GM21528 (cell line): ENCODE measurements around the gene KLHL11.
A peak's percentile ranks its signal among the peaks of the same experiment; 100 is the strongest.

Experiments used
- ATAC-seq: cut with Tn5 transposase; IDR thresholded peaks from one replicate; pipeline ENCODE4 v1.9.1; 2021; ENCODE audit warnings: mild to moderate bottlenecking, moderate library complexity; ENCODE audit not compliant: unreplicated experiment, low FRiP score

Gene KLHL11

GRCh38 chr17:41864836-41865595, at the start of gene KLHL11:
Gene KLHL11, minus strand, starts transcription at chr17:41865423. Its CDS starts 53 bp downstream, at chr17:41865370.
- peak; percentile 88 for ATAC-seq

GRCh38 chr17:41915020-41915419, 49.8 kb upstream of the KLHL11 start:
- ATAC-seq: no peak

GRCh38 chr17:41914358-41914766, 49.1 kb upstream of the KLHL11 start:
- ATAC-seq: no peak

GRCh38 chr17:41913798-41914197, 48.6 kb upstream of the KLHL11 start:
- ATAC-seq: no peak

- ATAC-seq: no peak
These were observed 47.7 kb upstream of the KLHL11 start for GRCh38 chr17:41912925-41913324.

GRCh38 chr17:41910701-41911391, 45.6 kb upstream of the KLHL11 start:
- no peak for ATAC-seq

- no peak for ATAC-seq
These were observed 43.9 kb upstream of the KLHL11 start for GRCh38 chr17:41909088-41909487.

GRCh38 chr17:41907633-41908539, 42.7 kb upstream of the KLHL11 start:
- no peak for ATAC-seq

GRCh38 chr17:41907185-41907556, 41.9 kb upstream of the KLHL11 start:
- ATAC-seq: no peak

- ATAC-seq: no peak
These were observed 41.4 kb upstream of the KLHL11 start for GRCh38 chr17:41906465-41907184.

- no peak for ATAC-seq
These were observed 39.9 kb upstream of the KLHL11 start for GRCh38 chr17:41905172-41905571.

GRCh38 chr17:41904242-41904841, 39.1 kb upstream of the KLHL11 start:
- no peak for ATAC-seq

- ATAC-seq: no peak
These were observed 36.4 kb upstream of the KLHL11 start for GRCh38 chr17:41901646-41902045.

- no peak for ATAC-seq
These were observed 31.5 kb upstream of the KLHL11 start for GRCh38 chr17:41896726-41897125.

- no peak for ATAC-seq
These were observed 30.4 kb upstream of the KLHL11 start for GRCh38 chr17:41895617-41896016.

GRCh38 chr17:41894791-41895331, 29.6 kb upstream of the KLHL11 start:
- no peak for ATAC-seq

GRCh38 chr17:41893384-41893783, 28.2 kb upstream of the KLHL11 start:
- no peak for ATAC-seq

- no peak for ATAC-seq
These were observed 26.8 kb upstream of the KLHL11 start for GRCh38 chr17:41892021-41892376.

- ATAC-seq: no peak
These were observed 26.2 kb upstream of the KLHL11 start for GRCh38 chr17:41891135-41892020.
